Endothelial cell of umbilical vein (primary cell): Measurements from ENCODE around the gene CCL13. TPM values are rescaled to one million over a fixed set of nuclear protein-coding genes. Genes with fewer than 3 reads are reported as not detected.

ENCODE experiments used
- BruUV-seq: library from RNA; stranded (reverse); fragments of 400-500 nt; replicated peaks from 2 replicates; lab custom pipeline; 2021; lab: Mats Ljungman, UMichigan
- CTCF ChIA-PET: fragments of 300-600, 350-600 bp; sonication (Branson Sonifier 250); formaldehyde crosslinking; loops from one replicate; lab custom pipeline; 2021; ENCODE audit warnings: antibody characterized with exemption, inconsistent platforms; lab: Charles Lee
- POLR2A ChIA-PET: fragments of 300-600, 350-600 bp; sonication (Branson Sonifier 250); formaldehyde crosslinking; loops from one replicate; lab custom pipeline; 2021; ENCODE audit warnings: antibody characterized with exemption, inconsistent platforms; lab: Charles Lee
- DNase-seq: peaks from one replicate; pipeline ENCODE4 v3.0.0-alpha.2; 2011; ENCODE audit warnings: low read depth, low spot score
- FAIRE-seq: peaks from 2 replicates; lab custom pipeline; 2011; peaks lifted over from hg19 to GRCh38; lab: Jason Lieb, UNC
- H2AFZ ChIP-seq: 2 replicates; pipeline ENCODE4 v1.6.0; 2012; ENCODE audit warnings: low read depth, low read length, control low read depth, inconsistent platforms
- H3K27ac ChIP-seq: 2 replicates; pipeline ENCODE4 v1.5.1; 2011; ENCODE audit warnings: low read depth, mild to moderate bottlenecking, control low read depth, low read length, moderate library complexity; ENCODE audit not compliant: insufficient read depth
- H3K27me3 ChIP-seq, 2 experiments: 2 replicates each; pipeline versions ENCODE4 v1.6.0 to v1.6.1; 2011; ENCODE audit warnings: low read length in 2 of 2, mixed read lengths in 1 of 2; ENCODE audit not compliant: control insufficient read depth in 2 of 2, insufficient read depth in 2 of 2
- H3K36me3 ChIP-seq, 2 experiments: 2 replicates in 1 of 2; 3 replicates in 1 of 2; pipeline ENCODE4 v1.5.1; 2011; ENCODE audit warnings: low read length in 2 of 2, mild to moderate bottlenecking in 1 of 2, moderate library complexity in 1 of 2; ENCODE audit not compliant: control insufficient read depth in 2 of 2, insufficient read depth in 2 of 2; ENCODE audit errors: extremely low read depth in 1 of 2
- H3K4me1 ChIP-seq: 3 replicates; pipeline ENCODE4 v1.5.1; 2011; ENCODE audit warnings: mild to moderate bottlenecking, low read length; ENCODE audit not compliant: control insufficient read depth, insufficient read depth; ENCODE audit errors: extremely low read depth
- H3K4me2 ChIP-seq: 2 replicates; pipeline ENCODE4 v1.6.1; 2011; ENCODE audit warnings: low read length, control low read depth, mixed read lengths; ENCODE audit not compliant: insufficient read depth
- H3K4me3 ChIP-seq, 3 experiments: fragments of 200-600 bp in 1 of 3; sonication (generic), shearing (Covaris generic) in 1 of 3; replicated peaks in 1 of 3; 2 replicates each; pipeline ENCODE4 v1.5.1; 2011 to 2016; ENCODE audit warnings: control low read depth in 3 of 3, low read length in 3 of 3, mild to moderate bottlenecking in 2 of 3, inconsistent platforms in 1 of 3, low read depth in 1 of 3, moderate library complexity in 1 of 3; ENCODE audit not compliant: insufficient read depth in 1 of 3
- H3K79me2 ChIP-seq: 2 replicates; pipeline ENCODE4 v1.6.0; 2012; ENCODE audit warnings: low read length, inconsistent platforms; ENCODE audit not compliant: control insufficient read depth, insufficient read depth
- H3K9ac ChIP-seq: replicated peaks from 2 replicates; pipeline ENCODE3; 2011; ENCODE audit warnings: low read length, control low read depth; ENCODE audit not compliant: insufficient read depth; ENCODE audit errors: extremely low read depth
- H3K9me1 ChIP-seq: replicated peaks from 3 replicates; pipeline ENCODE4 v1.6.0; 2011; ENCODE audit warnings: mild to moderate bottlenecking, low read length; ENCODE audit not compliant: control insufficient read depth, insufficient read depth; ENCODE audit errors: extremely low read depth
- H3K9me3 ChIP-seq: replicated peaks from 2 replicates; pipeline ENCODE4 v1.5.1; 2012; ENCODE audit warnings: low read length, inconsistent platforms; ENCODE audit not compliant: control insufficient read depth, insufficient read depth
- H4K20me1 ChIP-seq: replicated peaks from 2 replicates; pipeline ENCODE3; 2011; ENCODE audit warnings: mild to moderate bottlenecking, low read length; ENCODE audit not compliant: control insufficient read depth, insufficient read depth; ENCODE audit errors: extremely low read depth
- CTCF ChIP-seq, 2 donors: IDR thresholded peaks; 1 replicate in 1 of 2; 2 replicates in 1 of 2; pipeline ENCODE4 v1.5.1; 2011; ENCODE audit warnings: low read length in 2 of 2, mild to moderate bottlenecking in 2 of 2, moderate library complexity in 2 of 2, control low read depth in 1 of 2, inconsistent platforms in 1 of 2, low read depth in 1 of 2; ENCODE audit not compliant: insufficient read depth in 1 of 2; ENCODE audit errors: extremely low read depth in 1 of 2
- EZH2 ChIP-seq: IDR thresholded peaks from 2 replicates; pipeline ENCODE4 v1.6.1; 2012; ENCODE audit warnings: borderline replicate concordance, low read depth, mild to moderate bottlenecking, moderate library complexity, low read length, inconsistent platforms; ENCODE audit not compliant: severe bottlenecking
- FOS ChIP-seq: IDR thresholded peaks from 2 replicates; pipeline ENCODE4 v1.6.1; 2011; ENCODE audit warnings: mild to moderate bottlenecking, low read length, moderate library complexity, borderline replicate concordance; ENCODE audit not compliant: insufficient read depth
- GATA2 ChIP-seq: IDR thresholded peaks from 2 replicates; pipeline ENCODE4 v1.7.0; 2011; ENCODE audit warnings: low read depth, mild to moderate bottlenecking, moderate library complexity, mixed read lengths, low read length; ENCODE audit not compliant: insufficient read length, insufficient read depth
- JUN ChIP-seq: IDR thresholded peaks from 2 replicates; pipeline ENCODE4 v1.6.1; 2011; ENCODE audit warnings: borderline replicate concordance, low read depth; ENCODE audit not compliant: insufficient read length, insufficient read depth
- MYC ChIP-seq: IDR thresholded peaks from one replicate; pipeline ENCODE4 v1.6.1; 2011; ENCODE audit warnings: mild to moderate bottlenecking, low read depth, low read length
- POLR2A ChIP-seq: IDR thresholded peaks from 2 replicates; pipeline ENCODE4 v1.6.1; 2012; ENCODE audit warnings: low read depth, mild to moderate bottlenecking, control low read depth, low read length
- POLR2AphosphoS5 ChIP-seq: IDR thresholded peaks from 2 replicates; pipeline ENCODE4 v1.6.1; 2012; ENCODE audit warnings: low read depth, mild to moderate bottlenecking, control low read depth, low read length, moderate library complexity; ENCODE audit not compliant: insufficient read depth
- dilution Hi-C: fragments of 300-500 bp; cut with MboI; formaldehyde crosslinking; loops from one replicate; pipeline ENCODE4 v1.15.0; 2019; ENCODE audit warnings: low sequenced_read_pairs; ENCODE audit not compliant: extremely low pct_ligation_motif_present
- intact Hi-C: fragments of 100-400 bp; cut with micrococcal nuclease; formaldehyde crosslinking; loops from one replicate; pipeline ENCODE4 v1.10.0; 2022
- polyA plus RNA-seq, 4 experiments: library from polyadenylated mRNA; depleted of rRNA in 3 of 4; stranded (reverse) in 3 of 4; unstranded in 1 of 4; fragments of >200 nt; gene quantifications; 2 replicates each; pipeline versions ENCODE4 v1.2.1 to v1.2.3, GENCODE V29; 2011 to 2012; ENCODE audit warnings: missing spikeins in 1 of 4
- total RNA-seq: library from RNA; stranded (reverse); gene quantifications from 2 replicates; pipeline ENCODE4 v1.2.3, GENCODE V29; 2021
- TF ChIP-seq, protein P1 (sequence below): IDR thresholded peaks from 2 replicates; pipeline ENCODE4 v1.6.1; 2011; ENCODE audit not compliant: insufficient read depth, insufficient read length

The CCL13 gene
- total and polyA plus RNA-seq, 2 donors (not counting 3 experiments of a cell fraction or from before 2014, with no cell fraction given): not detected

GRCh38 chr17:34378664-34379101 is 22.4 kb downstream of the CCL13 start:
- POLR2A ChIA-PET: no interaction called here
- no peak overlapping the region for H3K27ac ChIP-seq
- no peaks in the 10 kb centered on the region for H3K36me3 ChIP-seq
- no peak overlapping the region for H3K4me2 ChIP-seq
- intact Hi-C loops (no loop called here), dilution Hi-C loops (no loop called here)
- no peaks in the 10 kb centered on the region for H3K9me3 ChIP-seq
- no peak for DNase-seq
- no peaks in the 10 kb centered on the region for H3K9me1 ChIP-seq
- H3K9ac ChIP-seq: no peak overlapping the region
- no peaks in the 10 kb centered on the region for H3K27me3 ChIP-seq
- TF ChIP-seq POLR2AphosphoS5: no peak
- no peak for TF ChIP-seq FOS
- TF ChIP-seq, protein P1, sequence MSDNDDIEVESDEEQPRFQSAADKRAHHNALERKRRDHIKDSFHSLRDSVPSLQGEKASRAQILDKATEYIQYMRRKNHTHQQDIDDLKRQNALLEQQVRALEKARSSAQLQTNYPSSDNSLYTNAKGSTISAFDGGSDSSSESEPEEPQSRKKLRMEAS: no peak
- no peak for TF ChIP-seq GATA2
- no peak for TF ChIP-seq JUN
- no peak for TF ChIP-seq CTCF (IDR thresholded peaks at IDR 0.05; ENCODE audit: extremely low read depth in 1 of 2, insufficient read depth in 1 of 2, low read depth in 1 of 2, low read length in 2 of 2)
- TF ChIP-seq EZH2: no peak
- TF ChIP-seq POLR2A: no peak
- no peak for TF ChIP-seq MYC
- no TSS peak for BruUV-seq
- H2AFZ ChIP-seq: no peak overlapping the region
- H3K4me1 ChIP-seq: peaks cover 18% of the 10 kb centered on the region
- CTCF ChIA-PET: no interaction called here
- H3K4me3 ChIP-seq: no peak overlapping the region
- no peaks in the 10 kb centered on the region for H3K79me2 ChIP-seq
- FAIRE-seq: no peak
- H4K20me1 ChIP-seq: no peaks in the 10 kb centered on the region
